CD4-positive, alpha-beta T cell (primary cell): ENCODE measurements around the gene NXN. TPM values are rescaled to one million over a fixed set of nuclear protein-coding genes. Genes with fewer than 3 reads are reported as not detected.
"Not testable (repeated sequence)": the region's sequence is repeated elsewhere in the genome, so short reads cannot be mapped to it uniquely, and the experiment has no call there.

Source experiments
- ATAC-seq: fragments of 200-7000 bp; cut with Tn5 transposase; one replicate; pipeline ENCODE4 v1.10.0; 2022; ENCODE audit warnings: mild to moderate bottlenecking; ENCODE audit not compliant: poor library complexity
- CTCF ChIA-PET: fragments of 350-600 bp; sonication (Branson Sonifier 250); formaldehyde crosslinking; loops from one replicate; lab custom pipeline; 2021; ENCODE audit warnings: antibody characterized with exemption, inconsistent platforms; lab: Charles Lee
- POLR2A ChIA-PET: fragments of 350-600 bp; sonication (Branson Sonifier 250); formaldehyde crosslinking; loops from one replicate; lab custom pipeline; 2021; ENCODE audit warnings: antibody characterized with exemption, inconsistent platforms; lab: Charles Lee
- DNase-seq, 14 experiments: peaks; one replicate each; pipeline ENCODE4 v3.0.0-alpha.2; 2013 to 2020; ENCODE audit warnings: mixed read lengths in 2 of 14
- H3K27ac ChIP-seq, 2 donors: one replicate each; pipeline versions ENCODE4 v1.5.1 to v1.7.0; 2013; ENCODE audit warnings: low read length in 2 of 2, low read depth in 1 of 2, mild to moderate bottlenecking in 1 of 2
- H3K27me3 ChIP-seq, 2 experiments: 1 replicate in 1 of 2; 2 replicates in 1 of 2; pipeline versions ENCODE4 v1.6.1 to v1.7.0; 2013; ENCODE audit warnings: low read length in 2 of 2, control low read depth in 1 of 2, mild to moderate bottlenecking in 1 of 2, moderate library complexity in 1 of 2; ENCODE audit not compliant: insufficient read depth in 2 of 2, control insufficient read depth in 1 of 2
- H3K36me3 ChIP-seq: one replicate; pipeline ENCODE4 v1.6.1; 2013; ENCODE audit warnings: low read length, control low read depth; ENCODE audit not compliant: insufficient read depth
- H3K4me1 ChIP-seq: one replicate; pipeline ENCODE4 v1.6.1; 2013; ENCODE audit warnings: low read length, control low read depth; ENCODE audit not compliant: insufficient read depth
- H3K4me3 ChIP-seq: one replicate; pipeline ENCODE4 v1.5.1; 2013; ENCODE audit warnings: mild to moderate bottlenecking, low read length, moderate library complexity
- H3K9me3 ChIP-seq, 2 experiments: 1 replicate in 1 of 2; 2 replicates in 1 of 2; pipeline versions ENCODE4 v1.6.1 to v1.7.0; 2013; ENCODE audit warnings: low read length in 2 of 2, mild to moderate bottlenecking in 2 of 2, control low read depth in 1 of 2, moderate library complexity in 1 of 2; ENCODE audit not compliant: control insufficient read depth in 1 of 2, insufficient read depth in 1 of 2
- H3K27ac Mint-ChIP-seq: one replicate; pipeline ENCODE4 v1.8.0; 2020; ENCODE audit warnings: mixed read lengths
- H3K27me3 Mint-ChIP-seq: one replicate; pipeline ENCODE4 v1.8.0; 2021; ENCODE audit warnings: mixed read lengths
- H3K36me3 Mint-ChIP-seq: one replicate; pipeline ENCODE4 v1.8.0; 2021; ENCODE audit warnings: low read depth, mixed read lengths
- H3K4me1 Mint-ChIP-seq: one replicate; pipeline ENCODE4 v1.8.0; 2021; ENCODE audit warnings: low read depth, mixed read lengths
- H3K4me3 Mint-ChIP-seq: one replicate; pipeline ENCODE4 v1.8.0; 2020; ENCODE audit warnings: mild to moderate bottlenecking, mixed read lengths
- H3K9me3 Mint-ChIP-seq: one replicate; pipeline ENCODE4 v1.8.0; 2020; ENCODE audit warnings: mixed read lengths
- intact Hi-C, 2 experiments: fragments of 100-400 bp; cut with DNase I in 1 of 2; cut with micrococcal nuclease in 1 of 2; formaldehyde crosslinking; loops; one replicate each; pipeline versions ENCODE4 v1.15.1 to v1.9.0; 2023 to 2025; cut with DNase I, micrococcal nuclease
- total RNA-seq, 174 experiments: library from RNA in 2 of 174; stranded (reverse) in 2 of 174; gene quantifications; one replicate each; pipeline ENCODE4 v1.2.3 and lab custom pipeline; 2021 to 2026
- TF ChIP-seq, protein P1 (sequence below): fragments of 200-600 bp; IDR thresholded peaks from one replicate; pipeline ENCODE4 v1.8.0; 2022; ENCODE audit warnings: antibody characterized with exemption, mild to moderate bottlenecking

The NXN gene
- total RNA-seq, 2 experiments from 2014 or later = 0.80 to 0.98 TPM

DNA sequence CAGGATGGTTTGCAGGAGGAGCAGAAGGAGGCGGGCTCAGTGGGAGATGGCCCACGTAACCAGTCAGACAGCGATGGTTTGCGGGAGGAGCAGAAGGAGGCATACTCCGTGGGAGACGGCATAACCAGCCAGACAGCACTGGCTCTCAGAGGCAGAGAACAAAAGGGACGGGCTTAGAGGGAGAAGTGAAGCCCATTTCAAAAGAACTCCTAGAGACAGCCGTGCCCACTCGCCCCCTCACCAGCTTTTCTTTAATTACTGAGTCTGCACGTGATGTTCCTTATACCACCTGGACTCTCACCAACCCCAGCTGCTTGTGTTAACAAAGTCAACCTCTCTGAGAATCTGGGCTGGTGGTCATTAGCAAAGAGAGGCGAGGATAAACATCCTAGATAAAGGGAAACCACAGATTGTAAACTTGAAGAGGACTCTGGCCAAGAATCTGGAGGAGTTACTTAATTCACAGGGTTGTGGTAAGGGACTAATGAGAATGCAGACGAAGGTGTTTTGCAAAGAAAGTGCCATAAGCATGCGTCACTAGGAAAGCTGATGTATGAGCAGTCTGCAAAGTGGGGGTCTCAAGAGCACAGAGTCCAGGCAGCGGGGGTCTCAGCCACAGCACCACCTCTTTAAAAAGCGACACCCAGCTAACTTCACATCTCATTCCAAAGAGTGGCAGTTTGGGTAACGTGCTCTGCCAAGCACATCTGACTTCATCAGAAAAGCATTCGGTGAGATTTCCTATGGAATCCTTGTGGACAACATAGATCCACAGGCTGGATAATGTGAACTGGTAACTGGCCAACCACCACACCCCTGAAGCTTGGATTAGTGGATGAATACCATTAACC lies 51.7 kb downstream of the NXN start:
- TF ChIP-seq, protein P1, sequence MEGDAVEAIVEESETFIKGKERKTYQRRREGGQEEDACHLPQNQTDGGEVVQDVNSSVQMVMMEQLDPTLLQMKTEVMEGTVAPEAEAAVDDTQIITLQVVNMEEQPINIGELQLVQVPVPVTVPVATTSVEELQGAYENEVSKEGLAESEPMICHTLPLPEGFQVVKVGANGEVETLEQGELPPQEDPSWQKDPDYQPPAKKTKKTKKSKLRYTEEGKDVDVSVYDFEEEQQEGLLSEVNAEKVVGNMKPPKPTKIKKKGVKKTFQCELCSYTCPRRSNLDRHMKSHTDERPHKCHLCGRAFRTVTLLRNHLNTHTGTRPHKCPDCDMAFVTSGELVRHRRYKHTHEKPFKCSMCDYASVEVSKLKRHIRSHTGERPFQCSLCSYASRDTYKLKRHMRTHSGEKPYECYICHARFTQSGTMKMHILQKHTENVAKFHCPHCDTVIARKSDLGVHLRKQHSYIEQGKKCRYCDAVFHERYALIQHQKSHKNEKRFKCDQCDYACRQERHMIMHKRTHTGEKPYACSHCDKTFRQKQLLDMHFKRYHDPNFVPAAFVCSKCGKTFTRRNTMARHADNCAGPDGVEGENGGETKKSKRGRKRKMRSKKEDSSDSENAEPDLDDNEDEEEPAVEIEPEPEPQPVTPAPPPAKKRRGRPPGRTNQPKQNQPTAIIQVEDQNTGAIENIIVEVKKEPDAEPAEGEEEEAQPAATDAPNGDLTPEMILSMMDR = no peak
- DNase-seq (no peak), ATAC-seq (no peak)
- peaks cover 12% of the 10 kb centered on the region for H3K27me3 Mint-ChIP-seq
- no peak overlapping the region for H3K27ac Mint-ChIP-seq
- no peak overlapping the region for H3K4me3 Mint-ChIP-seq
- Histone ChIP-seq H3K4me1 (no peaks in the 10 kb centered on the region), H3K4me3 (no peak overlapping the region), H3K27me3 (peaks cover 0 to 3% of the 10 kb centered on the region in 2 experiments), H3K27ac (no peak overlapping the region), H3K9me3 (no peaks in the 10 kb centered on the region), H3K36me3 (no peaks in the 10 kb centered on the region)
- H3K9me3 Mint-ChIP-seq = no peaks in the 10 kb centered on the region
- no peaks in the 10 kb centered on the region for H3K4me1 Mint-ChIP-seq
- no peaks in the 10 kb centered on the region for H3K36me3 Mint-ChIP-seq
- ChIA-PET POLR2A (no interaction called here), CTCF (no interaction called here)
- intact Hi-C loops = no loop called here

DNA sequence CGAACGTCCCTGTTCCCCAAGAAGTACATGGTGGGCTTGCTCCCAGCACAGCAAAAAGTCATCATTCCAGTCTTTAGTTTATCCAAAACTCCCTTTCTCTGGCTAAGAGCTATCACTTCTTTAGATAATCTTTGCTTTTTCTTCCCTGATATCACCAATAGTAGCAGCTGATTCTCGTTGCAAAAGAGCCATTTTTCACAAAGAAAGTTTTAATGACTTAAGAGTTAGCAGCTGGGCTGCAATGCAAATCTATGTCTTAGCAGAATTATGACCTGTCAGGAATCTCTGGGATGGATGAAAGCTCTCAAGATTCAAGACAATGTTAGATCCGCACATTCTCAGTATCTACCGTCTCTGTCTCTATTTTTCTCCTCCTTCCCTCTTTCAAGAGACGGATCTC lies 53.8 kb downstream of the NXN start:
- Histone ChIP-seq H3K27me3 (peaks cover 0 to 5% of the 10 kb centered on the region in 2 experiments), H3K9me3 (no peaks in the 10 kb centered on the region), H3K27ac (no peak overlapping the region), H3K4me1 (no peaks in the 10 kb centered on the region), H3K36me3 (no peaks in the 10 kb centered on the region), H3K4me3 (no peak overlapping the region)
- POLR2A ChIA-PET = no interaction called here
- Mint-ChIP-seq H3K4me1 (no peaks in the 10 kb centered on the region), H3K4me3 (no peak overlapping the region), H3K27ac (no peak overlapping the region), H3K27me3 (peaks cover 22% of the 10 kb centered on the region), H3K9me3 (no peaks in the 10 kb centered on the region), H3K36me3 (no peaks in the 10 kb centered on the region)
- ATAC-seq = no peak
- no peak for DNase-seq
- TF ChIP-seq, protein P1 = no peak
- intact Hi-C loops = no loop called here
- CTCF ChIA-PET = no interaction called here

DNA sequence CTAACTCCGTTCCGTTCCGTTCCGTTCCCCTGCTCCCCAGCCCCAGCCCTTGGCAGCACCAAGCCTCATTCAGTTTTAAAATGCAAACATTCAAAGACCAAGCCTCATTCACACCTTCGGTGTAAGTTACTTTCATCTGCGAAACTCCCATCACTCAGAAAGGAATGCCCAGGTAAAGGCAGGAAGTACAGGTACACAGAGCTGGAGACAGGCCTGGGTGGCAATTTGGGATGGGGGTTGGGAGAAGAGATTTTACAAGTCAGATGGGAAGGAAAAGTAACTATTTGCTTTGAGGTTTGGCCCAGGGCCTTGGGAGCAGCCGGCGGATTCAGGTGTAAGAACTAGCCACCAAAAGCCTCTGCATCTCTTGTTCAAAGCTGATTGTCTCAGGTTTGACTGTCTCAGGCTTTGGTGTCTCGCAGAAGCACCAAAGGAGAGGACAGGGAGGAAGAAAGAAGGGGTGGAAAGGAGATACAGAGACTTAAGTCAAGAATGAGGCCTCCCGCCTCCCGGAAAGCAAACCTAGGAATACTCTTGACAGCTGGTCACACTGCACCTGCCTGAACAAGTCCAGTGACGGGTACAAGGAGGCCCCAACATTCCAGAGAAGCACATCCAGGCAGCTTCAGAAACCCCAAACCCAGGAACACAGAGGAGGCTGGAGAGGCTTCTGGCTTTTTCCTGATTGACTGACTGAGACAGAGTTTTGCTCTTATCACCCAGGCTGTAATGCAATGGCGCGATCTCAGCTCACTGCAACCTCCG lies 54.7 kb downstream of the NXN start:
- ChIA-PET CTCF (no interaction called here), POLR2A (no interaction called here)
- peaks cover 0 to 5% of the 10 kb centered on the region in 2 experiments for H3K27me3 ChIP-seq
- H3K4me3 ChIP-seq = no peak overlapping the region
- H3K4me1 Mint-ChIP-seq = no peaks in the 10 kb centered on the region
- no peak for DNase-seq
- H3K4me1 ChIP-seq = no peaks in the 10 kb centered on the region
- no peak overlapping the region for H3K27ac ChIP-seq
- no peaks in the 10 kb centered on the region for H3K9me3 Mint-ChIP-seq
- H3K36me3 Mint-ChIP-seq = no peaks in the 10 kb centered on the region
- intact Hi-C loops = no loop called here
- TF ChIP-seq, protein P1 = no peak
- no peak for ATAC-seq
- peaks cover 22% of the 10 kb centered on the region for H3K27me3 Mint-ChIP-seq
- no peaks in the 10 kb centered on the region for H3K9me3 ChIP-seq
- no peaks in the 10 kb centered on the region for H3K36me3 ChIP-seq
- H3K4me3 Mint-ChIP-seq = no peak overlapping the region
- H3K27ac Mint-ChIP-seq = no peak overlapping the region

DNA sequence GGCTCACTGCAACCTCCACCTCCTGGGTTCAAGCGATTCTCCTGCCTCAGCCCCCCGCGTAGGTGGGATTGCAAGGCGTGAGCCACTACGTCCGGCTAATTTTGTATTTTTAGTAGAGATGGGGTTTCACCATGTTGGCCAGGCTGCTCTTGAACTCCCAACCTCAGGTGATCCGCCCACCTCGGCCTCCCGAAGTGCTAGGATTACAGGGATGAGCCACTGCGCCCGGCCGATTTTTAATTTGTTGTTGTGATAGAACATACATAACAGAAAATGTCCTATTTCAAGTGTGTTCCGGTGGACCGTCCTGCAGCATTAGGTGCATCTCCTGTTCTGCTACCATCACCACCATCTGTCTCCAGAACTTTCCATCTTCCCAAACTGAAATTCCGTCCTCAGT lies 55.3 kb downstream of the NXN start:
- H3K27me3 Mint-ChIP-seq = peaks cover 22% of the 10 kb centered on the region
- H3K9me3 ChIP-seq, H3K27ac ChIP-seq, H3K4me1 ChIP-seq, CTCF ChIA-PET, intact Hi-C loops, DNase-seq, ATAC-seq, H3K36me3 Mint-ChIP-seq, H3K9me3 Mint-ChIP-seq, H3K4me3 ChIP-seq, H3K27ac Mint-ChIP-seq, H3K4me1 Mint-ChIP-seq, POLR2A ChIA-PET, H3K27me3 ChIP-seq, H3K4me3 Mint-ChIP-seq, H3K36me3 ChIP-seq: not testable (repeated sequence)
